Epidermal melanocyte (primary cell): Measurements from ENCODE around the gene SPATS2L.
"Not testable (repeated sequence)": the region's sequence is repeated elsewhere in the genome, so short reads cannot be mapped to it uniquely, and the experiment has no call there.

Experiments used
- DNase-seq: peaks from one replicate; pipeline ENCODE4 v3.0.0; 2011; ENCODE audit warnings: low spot score; ENCODE audit not compliant: insufficient read length

Gene SPATS2L

GRCh38 chr2:200319548-200320337 is 13.2 kb downstream of the SPATS2L start:
- no peak for DNase-seq

GRCh38 chr2:200320344-200320743 is 13.9 kb downstream of the SPATS2L start:
- DNase-seq, result no peak

- no peak for DNase-seq
These were observed 14.5 kb downstream of the SPATS2L start for GRCh38 chr2:200320991-200321390.

- DNase-seq, result no peak
These were observed 15.5 kb downstream of the SPATS2L start for GRCh38 chr2:200321780-200322534.

GRCh38 chr2:200322607-200323006 is 16.1 kb downstream of the SPATS2L start:
- DNase-seq, result no peak

GRCh38 chr2:200324362-200324761 is 17.9 kb downstream of the SPATS2L start:
- no peak for DNase-seq

- no peak for DNase-seq
These were observed 22.9 kb downstream of the SPATS2L start for GRCh38 chr2:200329384-200329783.

GRCh38 chr2:200329798-200330197 is 23.3 kb downstream of the SPATS2L start:
- no peak for DNase-seq

GRCh38 chr2:200330351-200331060 is 24.0 kb downstream of the SPATS2L start:
- DNase-seq, result no peak

GRCh38 chr2:200331061-200331400 is 24.5 kb downstream of the SPATS2L start:
- no peak for DNase-seq

- DNase-seq, result no peak
These were observed 29.2 kb downstream of the SPATS2L start for GRCh38 chr2:200335657-200336056.

GRCh38 chr2:200336980-200337615 is 30.6 kb downstream of the SPATS2L start:
- DNase-seq, result no peak

GRCh38 chr2:200337621-200338020 is 31.1 kb downstream of the SPATS2L start:
- no peak for DNase-seq

- DNase-seq, result no peak
These were observed 32.2 kb downstream of the SPATS2L start for GRCh38 chr2:200338692-200339091.

GRCh38 chr2:200340508-200341224 is 34.2 kb downstream of the SPATS2L start:
- DNase-seq, result no peak

GRCh38 chr2:200341376-200341775 is 34.9 kb downstream of the SPATS2L start:
- DNase-seq, result no peak

GRCh38 chr2:200342235-200342634 is 35.7 kb downstream of the SPATS2L start:
- DNase-seq, result no peak

- DNase-seq, result no peak
These were observed 36.2 kb downstream of the SPATS2L start for GRCh38 chr2:200342654-200343053.

GRCh38 chr2:200344202-200344601 is 37.7 kb downstream of the SPATS2L start:
- DNase-seq, result not testable (repeated sequence)

GRCh38 chr2:200345975-200346374 is 39.5 kb downstream of the SPATS2L start:
- no peak for DNase-seq

- DNase-seq, result no peak
These were observed 40.8 kb downstream of the SPATS2L start for GRCh38 chr2:200347301-200347700.
